Hepatocyte (in vitro differentiated cells): Measurements from ENCODE around the gene OSMR. TPM values are rescaled to one million over a fixed set of nuclear protein-coding genes. Genes with fewer than 3 reads are reported as not detected.

Source experiments
- DNase-seq: peaks from one replicate; pipeline ENCODE4 v3.0.0-alpha.2; 2016; ENCODE audit warnings: low spot score
- H2AFZ ChIP-seq: fragments of 200-600 bp; sonication (generic); 2 replicates; pipeline ENCODE4 v1.6.0; 2016; ENCODE audit warnings: antibody characterized with exemption, mild to moderate bottlenecking
- H3K27ac ChIP-seq: fragments of 200-600 bp; sonication (generic); 2 replicates; pipeline ENCODE4 v1.5.1; 2016; ENCODE audit warnings: mild to moderate bottlenecking
- H3K27me3 ChIP-seq: fragments of 200-600 bp; sonication (generic); 2 replicates; pipeline ENCODE4 v1.6.1; 2016
- H3K36me3 ChIP-seq: fragments of 200-600 bp; sonication (generic); replicated peaks from 2 replicates; pipeline ENCODE4 v1.5.1; 2016; ENCODE audit warnings: low read depth; ENCODE audit not compliant: insufficient read depth
- H3K4me1 ChIP-seq: fragments of 200-600 bp; sonication (generic); 2 replicates; pipeline ENCODE4 v1.5.1; 2016; ENCODE audit warnings: mild to moderate bottlenecking, moderate library complexity; ENCODE audit not compliant: insufficient read depth
- H3K4me2 ChIP-seq: fragments of 200-600 bp; sonication (generic); 2 replicates; pipeline ENCODE4 v1.6.0; 2016
- H3K4me3 ChIP-seq: fragments of 200-600 bp; sonication (generic); 2 replicates; pipeline ENCODE4 v1.5.1; 2016; ENCODE audit warnings: mild to moderate bottlenecking
- H3K79me2 ChIP-seq: fragments of 200-600 bp; sonication (generic); 2 replicates; pipeline ENCODE4 v1.6.0; 2017; ENCODE audit warnings: mild to moderate bottlenecking
- H3K9me2 ChIP-seq: fragments of 200-600 bp; sonication (generic); replicated peaks from 2 replicates; pipeline ENCODE4 v1.6.0; 2017; ENCODE audit warnings: mild to moderate bottlenecking; ENCODE audit not compliant: insufficient read depth
- H3K9me3 ChIP-seq: fragments of 200-600 bp; sonication (generic); 2 replicates; pipeline ENCODE4 v1.5.1; 2016; ENCODE audit warnings: low read depth, mild to moderate bottlenecking
- H4K20me1 ChIP-seq: fragments of 200-600 bp; sonication (generic); 2 replicates; pipeline ENCODE4 v1.6.0; 2016; ENCODE audit warnings: mild to moderate bottlenecking; ENCODE audit not compliant: insufficient read depth, poor library complexity, severe bottlenecking
- EZH2 ChIP-seq: fragments of 200-600 bp; sonication (generic); IDR thresholded peaks from 2 replicates; pipeline ENCODE4 v1.6.1; 2016; ENCODE audit warnings: antibody characterized with exemption, mild to moderate bottlenecking, borderline replicate concordance
- EZH2phosphoT487 ChIP-seq: fragments of 200-600 bp; sonication (generic); IDR thresholded peaks from one replicate; pipeline ENCODE4 v1.6.1; 2018; ENCODE audit warnings: antibody characterized with exemption, mild to moderate bottlenecking, low read depth, moderate library complexity; ENCODE audit not compliant: unreplicated experiment, severe bottlenecking
- WGBS: methylation state at CpG from one replicate; pipeline ENCODE4 v1.1.6; 2016; ENCODE audit warnings: low lambda C conversion rate; ENCODE audit errors: missing lambda C conversion rate; 5-methylcytosine and 5-hydroxymethylcytosine counted together
- polyA plus RNA-seq: library from polyadenylated mRNA; unstranded; fragments of >200 nt; fragmentation: Nextera tagmentation; extraction: Ambion mirVana; gene quantifications from 2 replicates; pipeline ENCODE4 v1.2.1, GENCODE V29; 2016
- total RNA-seq: library from RNA; depleted of rRNA; stranded (reverse); fragments of >200 nt; gene quantifications from 2 replicates; pipeline ENCODE4 v1.2.3, GENCODE V29; 2014
- TF ChIP-seq, protein P1 (sequence below): fragments of 200-600 bp; sonication (generic); IDR thresholded peaks from 2 replicates; pipeline ENCODE4 v1.5.1; 2016; ENCODE audit warnings: antibody characterized with exemption, mild to moderate bottlenecking; ENCODE audit not compliant: poor library complexity

Gene OSMR
- total and polyA plus RNA-seq, 2 experiments from 2014 or later, result 15.1 to 17.6 TPM

DNA sequence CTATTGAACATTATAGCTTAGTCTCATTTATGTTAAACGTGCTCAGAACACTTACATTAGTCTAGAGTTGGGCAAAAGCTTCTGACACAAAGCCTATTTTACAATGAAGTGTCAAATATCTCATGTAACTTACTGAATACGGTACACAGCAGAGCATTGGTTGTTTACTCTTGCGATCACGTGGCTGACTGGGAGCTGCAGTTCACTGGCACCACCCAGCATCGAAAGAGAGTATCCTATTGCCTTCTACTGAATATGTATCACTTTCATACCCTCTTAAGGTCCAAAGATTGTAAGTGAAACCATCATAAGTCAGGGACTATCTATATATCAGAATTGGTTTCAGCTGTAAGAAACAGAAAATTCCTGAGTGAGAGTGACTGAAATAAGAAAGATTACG is 42.6 kb upstream of the OSMR start:
- Histone ChIP-seq H3K9me3 (no peaks in the 10 kb centered on the region), H3K79me2 (no peaks in the 10 kb centered on the region), H2AFZ (no peak overlapping the region), H3K4me3 (no peak overlapping the region), H4K20me1 (no peaks in the 10 kb centered on the region), H3K27ac (no peak overlapping the region), H3K4me1 (no peaks in the 10 kb centered on the region), H3K36me3 (no peaks in the 10 kb centered on the region), H3K27me3 (no peaks in the 10 kb centered on the region), H3K4me2 (no peak overlapping the region), H3K9me2 (no peaks in the 10 kb centered on the region)
- no peak for DNase-seq
- TF ChIP-seq EZH2phosphoT487, result no peak
- TF ChIP-seq, protein P1, sequence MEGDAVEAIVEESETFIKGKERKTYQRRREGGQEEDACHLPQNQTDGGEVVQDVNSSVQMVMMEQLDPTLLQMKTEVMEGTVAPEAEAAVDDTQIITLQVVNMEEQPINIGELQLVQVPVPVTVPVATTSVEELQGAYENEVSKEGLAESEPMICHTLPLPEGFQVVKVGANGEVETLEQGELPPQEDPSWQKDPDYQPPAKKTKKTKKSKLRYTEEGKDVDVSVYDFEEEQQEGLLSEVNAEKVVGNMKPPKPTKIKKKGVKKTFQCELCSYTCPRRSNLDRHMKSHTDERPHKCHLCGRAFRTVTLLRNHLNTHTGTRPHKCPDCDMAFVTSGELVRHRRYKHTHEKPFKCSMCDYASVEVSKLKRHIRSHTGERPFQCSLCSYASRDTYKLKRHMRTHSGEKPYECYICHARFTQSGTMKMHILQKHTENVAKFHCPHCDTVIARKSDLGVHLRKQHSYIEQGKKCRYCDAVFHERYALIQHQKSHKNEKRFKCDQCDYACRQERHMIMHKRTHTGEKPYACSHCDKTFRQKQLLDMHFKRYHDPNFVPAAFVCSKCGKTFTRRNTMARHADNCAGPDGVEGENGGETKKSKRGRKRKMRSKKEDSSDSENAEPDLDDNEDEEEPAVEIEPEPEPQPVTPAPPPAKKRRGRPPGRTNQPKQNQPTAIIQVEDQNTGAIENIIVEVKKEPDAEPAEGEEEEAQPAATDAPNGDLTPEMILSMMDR, result no peak
- TF ChIP-seq EZH2, result no peak
- 94% methylated on average over 6 of the region's 6 CpGs for WGBS

DNA sequence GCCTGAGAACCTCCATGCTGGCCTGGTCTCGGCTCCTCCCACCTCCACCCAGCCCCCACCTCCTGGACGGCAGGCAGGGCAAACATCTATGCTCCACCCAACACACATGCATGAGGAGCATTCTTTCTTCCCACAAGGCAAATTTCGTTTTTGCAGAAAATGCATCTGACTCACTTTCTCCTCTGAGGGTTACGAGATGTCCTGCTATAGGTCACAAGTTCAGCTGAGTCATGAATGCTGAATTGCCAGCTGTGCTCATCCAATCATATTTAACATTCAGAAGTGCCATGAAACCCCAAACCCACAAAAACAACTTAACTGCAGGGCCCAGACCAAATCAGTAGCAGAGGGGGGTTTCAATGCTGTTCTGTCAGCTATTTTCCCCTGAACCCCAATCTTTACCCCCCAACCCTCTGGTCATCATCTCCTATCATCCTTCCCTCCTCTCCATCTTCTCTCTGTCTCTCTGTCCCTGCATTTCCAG is 39.0 kb upstream of the OSMR start:
- Histone ChIP-seq H4K20me1 (no peaks in the 10 kb centered on the region), H3K36me3 (no peaks in the 10 kb centered on the region), H3K79me2 (no peaks in the 10 kb centered on the region), H3K9me2 (no peaks in the 10 kb centered on the region), H3K27ac (peak overlapping the region; percentile 46), H3K9me3 (no peaks in the 10 kb centered on the region), H3K4me2 (no peak overlapping the region), H2AFZ (no peak overlapping the region), H3K27me3 (no peaks in the 10 kb centered on the region), H3K4me3 (no peak overlapping the region), H3K4me1 (peaks cover 5% of the 10 kb centered on the region)
- WGBS, result 48% methylated on average over 4 of the region's 4 CpGs
- peak; percentile 61 for DNase-seq
- no peak for TF ChIP-seq EZH2
- TF ChIP-seq, protein P1, result no peak
- no peak for TF ChIP-seq EZH2phosphoT487

DNA sequence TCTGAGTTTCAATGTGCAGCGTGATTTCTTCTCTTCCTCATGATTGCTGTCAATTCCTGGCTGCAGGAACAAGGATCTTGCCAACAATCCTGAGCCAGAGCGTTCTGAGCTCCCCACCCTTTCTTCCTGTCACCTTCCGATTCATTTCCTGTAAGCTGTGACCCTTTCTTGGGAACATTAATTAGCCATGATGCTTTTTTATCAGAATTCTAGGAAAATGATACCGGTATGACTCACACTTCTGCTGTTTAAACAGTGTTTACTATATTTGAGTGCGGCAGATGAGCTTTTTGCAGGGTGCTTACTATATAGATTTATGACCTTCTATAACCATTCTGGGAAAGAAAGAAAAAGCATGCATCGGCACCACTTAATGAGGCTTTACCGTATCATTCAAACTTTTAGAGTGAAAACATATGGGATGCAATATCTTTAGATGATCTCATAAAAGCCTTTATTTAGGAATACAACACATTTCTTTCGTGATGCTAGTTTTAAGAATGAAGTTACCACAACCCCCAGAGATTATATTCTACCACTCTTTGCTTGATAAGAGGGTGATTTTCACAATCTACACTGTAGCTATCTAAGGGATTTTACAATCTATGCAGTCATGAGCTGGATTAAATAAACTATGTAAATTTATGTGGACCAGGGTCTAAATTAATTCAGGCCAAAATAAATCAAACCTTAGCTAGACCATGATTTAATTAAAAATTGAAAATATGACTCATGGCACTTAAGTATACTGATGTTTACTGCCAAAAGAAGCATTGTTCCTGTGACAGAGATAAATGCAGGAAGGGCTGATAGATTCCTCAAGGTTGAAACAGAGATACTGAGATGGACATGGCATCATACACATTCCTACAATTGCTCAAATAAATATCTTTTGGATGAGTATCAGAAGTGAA is 38.0 kb upstream of the OSMR start:
- no peak overlapping the region for H3K4me2 ChIP-seq
- no peak overlapping the region for H2AFZ ChIP-seq
- H3K9me2 ChIP-seq, result no peaks in the 10 kb centered on the region
- WGBS, result 36% methylated on average over 8 of the region's 8 CpGs
- no peaks in the 10 kb centered on the region for H3K79me2 ChIP-seq
- TF ChIP-seq, protein P1, result no peak
- TF ChIP-seq EZH2phosphoT487, result no peak
- TF ChIP-seq EZH2, result no peak
- peak overlapping the region; percentile 46 for H3K27ac ChIP-seq
- no peaks in the 10 kb centered on the region for H3K27me3 ChIP-seq
- H3K4me3 ChIP-seq, result no peak overlapping the region
- no peaks in the 10 kb centered on the region for H3K36me3 ChIP-seq
- no peaks in the 10 kb centered on the region for H3K9me3 ChIP-seq
- peaks cover 5% of the 10 kb centered on the region for H3K4me1 ChIP-seq
- DNase-seq, result no peak
- no peaks in the 10 kb centered on the region for H4K20me1 ChIP-seq
